Measurements from ENCODE around the gene ATXN2L. TPM values are rescaled to one million over a fixed set of nuclear protein-coding genes. Genes with fewer than 3 reads are reported as not detected.

ATXN2L gene
- polyA plus RNA-seq, 12 donors = 56.0 to 174 (median 71.2) TPM; not detected in 1

Other genes starting within 250 kb of the ATXN2L start
- gene SULT1A2, start 225.9 kb upstream of the ATXN2L start, polyA plus RNA-seq (ENCODE audit: insufficient read length in 12 of 12) = 1 to 10 TPM in 1 of 12 donors, under 1 TPM in 9, not detected in 2; 0.39 to 1.1 (median 0.64) TPM
- gene SULT1A1, start 213.0 kb upstream of the ATXN2L start, polyA plus RNA-seq (ENCODE audit: insufficient read length in 12 of 12) = 10 to 100 TPM in 6 of 12 donors, 1 to 10 TPM in 5, not detected in 1; 5.4 to 21.7 (median 11.2) TPM
- gene NPIPB8, start 184.9 kb upstream of the ATXN2L start, polyA plus RNA-seq (ENCODE audit: insufficient read length in 12 of 12) = under 1 TPM in 6 of 12 donors, not detected in 6; 0.11 to 0.67 (median 0.42) TPM
- 100 to 1,000 TPM in 10 of 12 donors, 10 to 100 TPM in 1, not detected in 1; 86.4 to 613 (median 309) TPM for gene EIF3C, start 111.5 kb upstream of the ATXN2L start, polyA plus RNA-seq (ENCODE audit: insufficient read length in 12 of 12)
- 1 to 10 TPM in 8 of 12 donors, under 1 TPM in 3, not detected in 1; 0.37 to 6.8 (median 1.7) TPM for gene NPIPB9, start 71.2 kb upstream of the ATXN2L start, polyA plus RNA-seq (ENCODE audit: insufficient read length in 12 of 12)
- gene TUFM, start 23.3 kb downstream of the ATXN2L start, polyA plus RNA-seq (ENCODE audit: insufficient read length in 12 of 12) = 100 to 1,000 TPM in 11 of 12 donors, not detected in 1; 108 to 176 (median 142) TPM
- gene SH2B1, start 40.8 kb downstream of the ATXN2L start, polyA plus RNA-seq (ENCODE audit: insufficient read length in 12 of 12) = 10 to 100 TPM in 11 of 12 donors, not detected in 1; 30.0 to 75.8 (median 43.5) TPM
- gene ATP2A1, start 55.5 kb downstream of the ATXN2L start, polyA plus RNA-seq (ENCODE audit: insufficient read length in 12 of 12) = 100 to 1,000 TPM in 11 of 12 donors, not detected in 1; 149 to 964 (median 352) TPM
- 10 to 100 TPM in 9 of 12 donors, 1 to 10 TPM in 2, not detected in 1; 8.8 to 26.8 (median 12.7) TPM for gene RABEP2, start 102.2 kb downstream of the ATXN2L start, polyA plus RNA-seq (ENCODE audit: insufficient read length in 12 of 12)
- gene CD19, start 109.0 kb downstream of the ATXN2L start, polyA plus RNA-seq (ENCODE audit: insufficient read length in 12 of 12) = 1 to 10 TPM in 1 of 12 donors, under 1 TPM in 8, not detected in 3; 0.14 to 2.3 (median 0.28) TPM
- 10 to 100 TPM in 11 of 12 donors, not detected in 1; 14.1 to 46.1 (median 24.3) TPM for gene NFATC2IP, start 127.9 kb downstream of the ATXN2L start, polyA plus RNA-seq (ENCODE audit: insufficient read length in 12 of 12)
- 10 to 100 TPM in 11 of 12 donors, not detected in 1; 17.3 to 29.0 (median 20.6) TPM for gene SPNS1, start 151.8 kb downstream of the ATXN2L start, polyA plus RNA-seq (ENCODE audit: insufficient read length in 12 of 12)
- gene LAT, start 162.1 kb downstream of the ATXN2L start, polyA plus RNA-seq (ENCODE audit: insufficient read length in 12 of 12) = 10 to 100 TPM in 1 of 12 donors, 1 to 10 TPM in 9, not detected in 2; 2.0 to 10.2 (median 2.5) TPM

All from muscle of arm (tissue), 12 donors.